DMS79 (cell line): Measurements from ENCODE around the gene EME1.
"Not testable (repeated sequence)": the region's sequence is repeated elsewhere in the genome, so short reads cannot be mapped to it uniquely, and the experiment has no call there.

ENCODE experiments used
- DNase-seq: peaks from one replicate; lab custom pipeline; 2025; lab: John Stamatoyannopoulos, UW

The EME1 gene

GRCh38 chr17:50393700-50394099, 20.7 kb downstream of the EME1 start:
- no peak for DNase-seq

- no peak for DNase-seq
Observed at GRCh38 chr17:50394711-50395110, 21.7 kb downstream of the EME1 start.

- no peak for DNase-seq
Observed at GRCh38 chr17:50396261-50397110, 23.5 kb downstream of the EME1 start.

GRCh38 chr17:50397111-50397918, 24.3 kb downstream of the EME1 start, which contains the start of gene LRRC59:
Gene LRRC59, minus strand, starts transcription at chr17:50397523. Its CDS starts 206 bp downstream, at chr17:50397317.
- peak; percentile 43 for DNase-seq

DNA sequence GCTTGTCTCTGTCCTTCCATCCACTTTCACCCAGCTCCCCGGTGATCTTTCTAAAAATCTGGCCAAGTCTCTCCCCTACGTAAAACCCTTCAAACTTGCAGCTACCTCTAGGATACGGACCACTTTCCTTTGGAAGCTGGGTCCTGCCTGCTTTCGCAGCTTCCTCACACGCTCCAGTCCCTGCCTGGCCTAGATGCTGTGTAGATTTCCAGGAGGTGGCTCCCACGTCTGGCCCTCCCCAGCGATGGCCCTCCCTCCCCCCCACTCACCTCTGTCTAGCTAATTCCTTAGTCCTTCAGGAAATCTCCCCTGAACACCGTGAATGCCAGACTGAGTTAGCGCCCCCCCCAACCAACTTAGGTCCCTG, 24.9 kb downstream of the EME1 start:
- DNase-seq: no peak

DNA sequence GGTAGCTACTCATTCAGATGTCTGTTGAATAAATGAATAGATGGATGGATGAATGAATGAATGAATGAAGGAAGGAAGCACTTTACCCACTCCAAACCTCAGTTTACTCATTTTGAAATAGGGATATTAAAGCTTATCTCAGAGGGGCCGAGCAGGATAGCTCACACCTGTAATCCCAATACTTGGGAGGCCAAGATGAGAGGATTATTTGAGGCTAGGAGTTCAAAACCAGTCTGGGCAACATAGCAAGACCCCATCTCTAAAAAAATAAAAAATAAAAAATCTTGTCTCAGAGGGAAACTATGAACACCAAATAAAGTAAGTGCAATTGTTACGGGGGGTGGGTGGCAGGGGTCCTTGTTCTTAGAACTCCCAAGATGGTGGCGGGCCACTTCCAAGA, 25.6 kb downstream of the EME1 start:
- not testable (repeated sequence) for DNase-seq

DNA sequence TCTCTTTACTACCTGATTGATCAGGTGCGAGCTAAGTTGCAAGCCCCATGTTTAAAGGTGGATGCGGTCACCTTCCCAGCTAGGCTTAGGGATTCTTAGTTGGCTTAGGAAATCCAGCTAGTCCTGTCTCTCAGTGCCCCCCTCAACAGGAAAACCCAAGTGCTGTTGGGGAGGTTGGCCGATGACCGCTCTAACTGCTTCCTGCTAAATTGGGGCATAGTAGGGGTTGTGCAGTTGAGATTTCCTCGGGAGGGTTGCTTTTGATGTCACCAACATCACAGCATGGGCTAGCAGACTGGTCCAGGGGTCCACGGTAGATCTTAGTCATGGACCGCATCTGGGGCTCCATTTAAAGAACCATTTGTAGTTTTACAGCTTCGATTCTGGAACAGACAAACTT, 26.6 kb downstream of the EME1 start:
- not testable (repeated sequence) for DNase-seq

- not testable (repeated sequence) for DNase-seq
Observed at GRCh38 chr17:50405351-50405750, 32.3 kb downstream of the EME1 start.

GRCh38 chr17:50406578-50406977, 33.5 kb downstream of the EME1 start:
- no peak for DNase-seq

- no peak for DNase-seq
Observed at GRCh38 chr17:50407921-50408320, 34.9 kb downstream of the EME1 start.

DNA sequence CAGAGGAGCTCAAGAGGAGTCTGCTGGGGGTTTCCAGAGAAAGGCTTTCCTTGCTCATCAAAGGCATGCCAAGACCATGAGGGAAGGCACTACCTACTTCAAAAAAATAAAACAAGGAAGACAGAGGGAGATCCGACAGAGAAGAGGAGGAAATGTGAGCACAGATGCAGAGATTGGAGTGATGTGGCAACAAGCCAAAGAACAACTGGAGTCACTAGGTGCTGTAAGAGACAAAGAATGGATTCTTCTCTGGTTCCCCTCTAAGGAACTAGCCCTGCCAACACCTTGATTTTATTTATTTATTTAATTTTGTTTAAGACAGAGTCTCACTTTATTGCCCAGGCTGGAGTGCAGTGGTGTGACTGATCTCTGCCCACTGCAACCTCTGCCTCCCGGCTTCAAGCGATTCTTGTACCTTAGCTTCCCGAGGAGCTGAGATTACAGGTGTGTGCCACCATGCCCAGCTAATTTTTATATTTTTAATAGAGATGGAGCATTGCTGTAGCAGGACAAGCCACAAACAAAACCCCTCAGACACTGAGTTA, 39.2 kb downstream of the EME1 start:
- DNase-seq: no peak

GRCh38 chr17:50414808-50415207, 41.8 kb downstream of the EME1 start:
- DNase-seq: no peak

DNA sequence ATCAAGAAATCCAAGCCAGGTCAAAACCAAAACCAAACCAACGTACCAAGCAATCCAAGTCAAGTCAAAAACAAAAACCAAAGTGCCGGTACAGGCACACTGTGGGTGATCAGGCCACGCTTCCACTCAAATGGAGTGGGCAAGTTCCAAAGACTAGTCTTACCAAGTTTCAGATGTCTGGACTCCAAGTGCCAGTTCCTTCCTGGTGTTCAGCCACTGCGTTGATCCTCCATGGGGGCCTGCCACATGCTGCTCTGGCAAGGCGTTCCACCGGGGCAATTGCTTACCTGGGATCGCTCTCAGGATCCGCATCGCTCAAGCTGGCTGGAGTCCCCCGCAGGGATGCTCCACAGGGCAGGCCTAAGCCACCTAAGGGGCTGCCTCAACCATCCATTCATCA, 46.5 kb downstream of the EME1 start:
- not testable (repeated sequence) for DNase-seq

DNA sequence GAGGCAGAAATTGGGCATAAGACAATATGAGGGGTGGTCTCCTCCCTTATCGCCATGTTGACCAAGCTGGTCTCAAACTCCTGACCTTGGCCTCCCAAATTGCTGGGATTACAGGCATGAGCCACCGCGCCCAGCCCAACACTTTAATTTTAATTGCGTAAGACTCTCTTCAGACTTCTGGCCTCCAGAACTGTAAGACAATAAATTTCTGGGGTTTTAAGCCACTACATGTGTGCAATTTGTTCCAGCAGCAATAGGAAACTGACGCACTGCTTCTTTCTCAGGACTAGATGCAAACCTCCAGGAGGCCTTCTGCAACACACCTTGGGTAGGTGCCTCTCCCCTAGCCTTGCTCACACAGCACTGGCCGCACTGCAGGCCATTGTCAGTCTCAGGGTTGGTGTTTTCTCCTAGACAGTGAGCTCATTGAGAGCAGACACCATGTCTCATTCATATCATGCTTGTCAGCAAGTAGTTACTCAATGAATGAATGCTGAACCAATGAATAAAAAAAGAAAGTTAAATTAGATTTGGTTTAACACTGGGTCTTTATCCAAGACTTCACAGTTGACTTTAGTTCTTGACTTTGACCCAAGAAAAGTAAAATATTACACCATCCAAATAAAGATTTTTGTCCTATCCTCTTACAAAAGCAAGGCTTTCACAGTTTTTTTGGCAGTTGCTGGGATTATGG, 47.5 kb downstream of the EME1 start:
- no peak for DNase-seq

DNA sequence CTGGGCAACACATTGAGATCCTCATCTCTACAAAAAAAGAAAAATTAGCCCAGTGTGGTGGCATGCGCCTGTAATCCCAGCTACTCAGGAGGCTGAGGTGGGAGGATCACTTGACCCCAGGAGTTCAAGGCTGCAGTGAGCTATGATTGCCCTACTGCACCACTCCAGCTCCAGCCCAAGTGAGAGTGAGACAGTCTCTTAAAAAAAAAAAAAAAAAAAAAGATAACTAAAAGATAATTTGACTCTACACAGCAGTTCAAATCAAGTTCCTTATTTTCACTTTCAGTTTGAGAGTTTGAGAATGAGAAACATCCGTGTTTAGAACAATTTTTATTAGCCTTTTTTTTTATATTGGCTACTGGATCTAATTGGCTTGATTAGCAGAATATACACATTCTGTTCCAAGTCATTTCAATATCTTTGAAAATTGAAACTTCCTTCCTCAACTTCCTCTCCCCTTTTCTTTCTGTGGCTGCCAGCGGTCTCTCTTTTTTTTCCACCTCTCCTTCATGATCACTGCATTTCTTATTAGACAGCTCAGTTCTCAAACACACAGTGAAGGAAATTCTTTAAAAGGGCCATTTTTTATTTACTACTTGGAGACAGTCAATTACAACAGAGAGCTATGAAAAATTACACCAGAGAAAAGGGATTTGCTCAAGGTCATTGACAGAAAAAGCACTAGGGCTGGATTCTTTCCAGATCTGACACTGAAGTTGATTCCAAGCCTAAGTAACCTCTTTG, 48.5 kb downstream of the EME1 start:
- DNase-seq: no peak

- no peak for DNase-seq
Observed at GRCh38 chr17:50422738-50423137, 49.7 kb downstream of the EME1 start.

GRCh38 chr17:50423553-50424159, 50.6 kb downstream of the EME1 start:
- no peak for DNase-seq

DNA sequence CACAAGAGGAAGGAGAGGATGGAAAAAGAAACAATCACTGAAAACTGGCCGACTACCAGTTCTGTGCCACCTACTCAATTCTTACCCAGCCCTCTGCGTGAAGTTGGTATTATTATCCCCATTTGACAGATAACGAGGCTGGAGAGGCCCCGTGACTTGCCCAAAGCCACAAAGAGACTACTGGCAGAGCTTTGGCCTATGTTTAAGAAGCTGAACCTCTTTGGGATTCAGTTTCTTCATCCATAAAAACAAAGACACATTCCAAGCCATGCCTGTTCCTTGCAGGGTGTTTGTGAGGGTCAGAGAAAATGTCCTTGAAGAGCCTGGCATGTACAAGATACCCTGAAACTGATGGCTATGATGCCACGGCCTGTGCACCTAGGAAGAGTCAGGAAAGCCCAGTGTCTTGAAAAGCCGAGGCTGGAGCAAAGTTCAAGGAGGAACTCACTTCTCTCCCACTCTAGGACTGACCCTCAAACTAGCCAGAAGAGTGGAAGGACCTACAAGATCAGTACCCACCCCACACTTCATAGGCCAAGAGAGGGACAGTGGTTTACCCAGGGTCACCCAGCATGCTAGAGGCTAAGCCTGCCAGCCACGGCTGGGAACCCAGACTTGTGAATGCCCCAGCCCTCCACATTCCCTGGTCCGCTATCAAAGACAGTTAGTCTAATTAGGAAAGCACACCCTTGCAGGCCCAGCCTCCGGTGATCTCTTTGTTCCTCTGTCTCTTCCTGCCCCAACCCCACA, 51.4 kb downstream of the EME1 start:
- no peak for DNase-seq

DNA sequence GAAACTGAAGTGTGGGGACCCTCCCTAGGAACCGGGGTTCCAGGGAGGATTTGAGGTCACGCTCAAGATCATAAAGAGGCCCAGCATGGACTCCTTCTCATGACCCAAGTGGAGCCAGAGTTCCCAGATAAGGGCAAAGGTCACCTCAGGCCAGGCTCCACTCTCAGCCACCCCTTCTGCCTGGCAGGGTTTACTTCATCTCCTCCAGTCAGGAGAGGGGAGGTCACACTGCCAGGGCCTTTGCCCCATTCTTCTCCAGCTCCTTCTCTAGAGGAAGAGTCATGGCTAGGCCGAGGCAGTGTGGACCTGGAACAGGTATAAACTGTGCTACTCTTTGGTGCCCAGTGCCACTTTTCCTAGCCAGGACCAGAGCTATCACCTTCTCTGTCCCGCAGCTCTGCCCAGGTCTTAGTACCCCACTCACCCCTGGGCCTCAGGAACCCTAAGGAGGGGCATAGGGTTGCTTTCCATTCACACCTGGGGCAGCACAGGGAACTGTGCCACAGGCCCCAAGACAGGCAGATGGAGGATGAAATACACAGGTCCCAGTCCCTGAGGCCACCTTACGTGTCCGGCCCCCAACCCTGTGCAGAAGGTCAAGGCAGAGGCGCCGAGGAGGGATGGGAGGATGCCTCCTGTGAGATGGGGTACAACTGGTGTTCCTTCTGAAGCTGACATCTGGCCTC, 52.1 kb downstream of the EME1 start:
- DNase-seq: no peak
